Activated naive CD8-positive, alpha-beta T cell treated with anti-CD3 and anti-CD28 coated beads, Interleukin-2, amount 50 U/mL, for 24 hours (primary cell): ENCODE measurements around the gene FGF3.

Source experiments
- ATAC-seq: fragments of 150-1000 bp; cut with Tn5 transposase; one replicate; pipeline ENCODE4 v1.10.0; 2021
- DNase-seq: peaks from one replicate; pipeline ENCODE4 v3.0.0; 2021
- H3K27ac Mint-ChIP-seq: one replicate; pipeline ENCODE4 v1.8.0; 2021; ENCODE audit warnings: mild to moderate bottlenecking, mixed read lengths
- H3K27me3 Mint-ChIP-seq: one replicate; pipeline ENCODE4 v1.8.0; 2021; ENCODE audit warnings: mixed read lengths
- H3K36me3 Mint-ChIP-seq: one replicate; pipeline ENCODE4 v1.8.0; 2021; ENCODE audit warnings: low read depth, mixed read lengths
- H3K4me1 Mint-ChIP-seq: one replicate; pipeline ENCODE4 v1.8.0; 2021; ENCODE audit warnings: mixed read lengths
- H3K4me3 Mint-ChIP-seq: one replicate; pipeline ENCODE4 v1.8.0; 2021; ENCODE audit warnings: mild to moderate bottlenecking, moderate library complexity, mixed read lengths
- H3K9me3 Mint-ChIP-seq: one replicate; pipeline ENCODE4 v1.8.0; 2021; ENCODE audit warnings: mixed read lengths

FGF3 gene

DNA sequence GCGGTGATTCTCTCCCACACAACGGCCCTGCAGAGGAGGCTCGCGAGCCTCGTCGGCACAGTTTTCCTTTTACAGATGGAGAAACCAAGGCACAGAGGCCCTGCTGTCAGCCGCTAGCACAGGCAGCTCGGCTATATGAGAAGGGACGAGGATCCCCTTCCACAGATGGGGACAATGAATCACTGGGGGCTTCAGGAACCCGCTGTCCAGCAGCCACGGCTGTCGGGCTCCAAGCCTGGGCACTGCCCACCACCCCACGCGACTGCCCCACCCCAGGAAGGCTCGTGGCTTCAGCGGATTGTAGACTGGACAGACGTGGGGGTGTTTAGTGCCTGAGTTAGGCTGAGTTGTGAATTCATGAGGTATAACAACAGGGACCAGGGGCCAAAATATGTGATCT is 17.2 kb upstream of the FGF3 start:
- DNase-seq = no peak
- ATAC-seq = no peak
- peaks cover 7% of the 10 kb centered on the region for H3K4me1 Mint-ChIP-seq
- H3K27me3 Mint-ChIP-seq = peaks cover 39% of the 10 kb centered on the region
- H3K4me3 Mint-ChIP-seq = no peak overlapping the region
- no peaks in the 10 kb centered on the region for H3K9me3 Mint-ChIP-seq
- no peaks in the 10 kb centered on the region for H3K36me3 Mint-ChIP-seq
- H3K27ac Mint-ChIP-seq = no peak overlapping the region

DNA sequence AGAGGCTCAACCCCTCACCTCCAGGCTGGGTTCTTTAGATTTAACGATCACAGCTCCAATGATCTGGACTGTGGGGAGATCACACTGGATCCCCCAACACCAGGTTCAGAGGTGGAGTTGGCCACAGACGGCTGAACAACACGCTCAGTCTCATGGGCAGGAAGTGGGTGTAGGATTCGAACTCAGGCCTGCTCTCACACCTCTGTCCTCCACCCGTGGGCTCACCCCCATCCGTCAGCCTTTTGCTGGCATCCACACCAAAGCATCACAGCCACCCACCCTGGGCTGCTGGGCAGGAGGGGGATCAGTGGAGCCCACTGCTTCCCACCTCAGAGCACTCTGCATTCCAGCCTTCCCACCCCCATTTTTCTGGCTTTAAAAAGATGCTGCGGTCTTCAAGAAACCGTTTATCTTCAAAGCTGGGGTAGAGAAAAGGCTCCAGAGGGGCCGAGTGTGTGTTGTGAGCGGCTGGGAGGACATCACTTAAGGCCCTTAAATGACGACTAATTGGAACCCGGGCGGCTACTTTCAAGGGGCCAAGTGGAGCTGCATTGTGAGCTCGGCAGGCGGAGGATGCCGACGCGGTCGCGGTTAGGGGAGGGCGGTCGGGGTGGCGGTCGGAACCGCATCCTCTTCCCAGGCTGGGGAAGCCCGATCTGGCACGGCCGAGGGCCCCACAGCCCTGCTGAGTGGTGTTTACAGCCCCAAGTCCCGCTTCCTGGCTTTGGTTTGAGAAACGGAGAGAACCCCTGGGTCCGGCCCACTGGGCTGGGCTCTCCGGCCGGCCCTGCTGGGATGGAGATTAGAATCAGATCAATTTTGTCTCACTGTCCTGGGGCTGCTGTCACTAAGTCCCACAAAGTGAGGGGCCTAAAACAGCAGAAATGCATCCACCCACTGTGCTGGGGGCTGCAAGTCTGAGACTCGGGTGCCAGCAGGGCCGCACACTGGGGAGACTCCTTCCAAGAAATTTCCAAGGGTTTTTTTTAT is 15.9 kb upstream of the FGF3 start:
- peak; percentile 27 for DNase-seq
- peaks cover 36% of the 10 kb centered on the region for H3K27me3 Mint-ChIP-seq
- no peaks in the 10 kb centered on the region for H3K36me3 Mint-ChIP-seq
- peaks cover 7% of the 10 kb centered on the region for H3K4me1 Mint-ChIP-seq
- no peak overlapping the region for H3K4me3 Mint-ChIP-seq
- H3K9me3 Mint-ChIP-seq = no peaks in the 10 kb centered on the region
- no peak overlapping the region for H3K27ac Mint-ChIP-seq
- no peak for ATAC-seq

DNA sequence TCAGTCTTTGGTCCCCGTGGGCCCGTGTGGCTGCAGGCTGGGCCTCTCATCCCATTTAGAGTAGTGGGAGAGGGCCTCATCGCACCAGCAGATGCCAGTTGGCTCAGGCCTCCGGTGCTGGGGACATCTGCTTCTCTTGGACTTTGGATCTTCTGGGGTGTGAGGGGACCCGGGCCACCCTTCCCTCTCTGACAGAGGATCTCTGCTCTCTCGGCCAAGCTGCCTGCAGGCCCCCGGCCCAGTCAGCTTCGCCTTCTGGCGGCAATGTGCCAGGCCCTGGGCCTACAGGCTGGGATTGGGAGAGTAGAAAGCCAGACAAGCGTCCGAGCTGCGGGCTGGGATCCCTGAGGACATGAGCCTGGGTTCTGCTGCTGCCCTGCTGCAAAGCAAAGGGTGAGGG is 15.0 kb upstream of the FGF3 start:
- H3K4me3 Mint-ChIP-seq = no peak overlapping the region
- peaks cover 36% of the 10 kb centered on the region for H3K27me3 Mint-ChIP-seq
- H3K27ac Mint-ChIP-seq = no peak overlapping the region
- no peaks in the 10 kb centered on the region for H3K36me3 Mint-ChIP-seq
- ATAC-seq = no peak
- no peak for DNase-seq
- no peaks in the 10 kb centered on the region for H3K9me3 Mint-ChIP-seq
- H3K4me1 Mint-ChIP-seq = peaks cover 7% of the 10 kb centered on the region

DNA sequence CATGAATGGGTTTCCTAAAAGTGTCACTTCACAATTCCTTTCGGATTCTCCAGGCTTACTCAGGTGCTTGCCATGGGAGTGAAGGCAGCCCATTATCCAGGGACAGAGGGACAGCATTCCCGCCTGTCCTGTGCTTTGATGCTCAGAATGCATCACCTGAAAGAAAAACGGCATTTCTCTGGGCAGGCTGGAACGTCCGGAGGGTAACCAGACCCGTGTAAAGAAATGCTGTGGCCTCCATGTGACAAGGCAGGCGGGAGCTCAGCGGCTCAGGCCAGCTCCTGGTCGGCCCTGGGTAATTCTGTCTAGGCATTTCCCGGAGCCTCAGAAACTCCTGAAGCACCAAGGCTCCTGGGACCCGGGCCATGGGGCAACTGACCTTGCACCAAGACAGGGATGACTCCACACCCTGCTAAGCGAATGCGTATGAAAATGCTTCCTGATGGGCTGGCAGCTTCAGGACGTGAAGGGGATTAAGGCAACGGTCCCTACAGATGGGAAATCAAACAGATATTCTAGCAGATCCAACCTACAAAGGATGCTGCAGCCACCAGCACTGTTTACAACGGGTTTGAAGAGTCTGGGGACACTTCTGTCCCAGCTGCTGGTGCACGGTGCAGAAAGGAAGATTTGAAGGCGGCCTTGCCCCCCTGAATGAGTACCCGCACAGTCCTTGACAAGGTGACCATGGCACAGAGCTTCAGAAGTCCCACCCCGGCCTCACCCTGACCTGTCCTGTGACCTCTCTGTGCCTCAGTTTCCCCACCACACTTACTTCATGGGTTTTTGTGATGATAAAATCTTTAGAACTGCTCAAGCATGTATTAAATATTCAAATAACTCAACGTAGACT is 13.6 kb upstream of the FGF3 start:
- Mint-ChIP-seq H3K4me1 (peaks cover 7% of the 10 kb centered on the region), H3K27ac (no peak overlapping the region), H3K27me3 (peaks cover 31% of the 10 kb centered on the region), H3K4me3 (no peak overlapping the region), H3K36me3 (no peaks in the 10 kb centered on the region), H3K9me3 (no peaks in the 10 kb centered on the region)
- no peak for ATAC-seq
- no peak for DNase-seq

DNA sequence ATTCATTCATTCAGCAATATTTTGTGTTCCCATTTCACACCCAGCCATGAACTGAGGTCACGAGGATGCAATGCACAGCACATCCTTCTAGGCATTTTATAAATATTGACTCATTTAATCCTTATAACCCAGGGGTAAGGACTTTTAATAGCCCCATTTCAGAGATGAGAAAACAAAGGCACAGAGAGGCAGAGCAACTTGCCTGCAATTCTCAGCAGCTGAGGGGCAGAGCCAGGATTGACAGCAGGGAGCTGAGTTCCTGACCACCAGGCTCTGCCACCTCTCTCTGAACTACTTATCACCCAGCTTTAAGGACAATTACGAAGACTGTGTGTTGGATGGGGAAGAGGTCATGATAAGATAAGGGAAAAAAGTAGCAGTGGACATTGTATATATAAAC is 12.8 kb upstream of the FGF3 start:
- peaks cover 7% of the 10 kb centered on the region for H3K4me1 Mint-ChIP-seq
- H3K4me3 Mint-ChIP-seq = no peak overlapping the region
- no peak overlapping the region for H3K27ac Mint-ChIP-seq
- peaks cover 29% of the 10 kb centered on the region for H3K27me3 Mint-ChIP-seq
- DNase-seq (no peak), ATAC-seq (no peak)
- no peaks in the 10 kb centered on the region for H3K36me3 Mint-ChIP-seq
- H3K9me3 Mint-ChIP-seq = no peaks in the 10 kb centered on the region

DNA sequence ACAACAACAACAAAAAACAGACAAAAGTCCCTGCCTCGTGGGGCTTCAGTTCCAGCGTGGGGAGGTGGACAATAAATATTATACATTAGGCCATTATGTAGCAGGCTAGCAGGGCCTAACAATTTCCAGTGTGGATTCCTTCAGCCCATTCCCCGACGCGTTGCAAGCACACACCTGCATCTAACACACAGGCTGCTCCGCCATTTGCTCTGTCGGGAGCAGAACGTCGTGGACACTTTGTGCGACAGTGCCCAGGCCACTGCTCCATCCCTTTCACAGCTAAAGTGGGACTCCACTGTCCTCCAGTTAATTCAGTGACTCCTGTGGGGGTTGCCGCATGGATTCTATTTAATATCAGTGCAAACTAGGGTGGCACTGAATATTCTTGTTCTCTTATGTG is 10.9 kb upstream of the FGF3 start:
- Mint-ChIP-seq H3K4me1 (no peaks in the 10 kb centered on the region), H3K27me3 (peaks cover 28% of the 10 kb centered on the region), H3K9me3 (no peaks in the 10 kb centered on the region), H3K36me3 (no peaks in the 10 kb centered on the region), H3K4me3 (no peak overlapping the region), H3K27ac (no peak overlapping the region)
- DNase-seq (no peak), ATAC-seq (no peak)

DNA sequence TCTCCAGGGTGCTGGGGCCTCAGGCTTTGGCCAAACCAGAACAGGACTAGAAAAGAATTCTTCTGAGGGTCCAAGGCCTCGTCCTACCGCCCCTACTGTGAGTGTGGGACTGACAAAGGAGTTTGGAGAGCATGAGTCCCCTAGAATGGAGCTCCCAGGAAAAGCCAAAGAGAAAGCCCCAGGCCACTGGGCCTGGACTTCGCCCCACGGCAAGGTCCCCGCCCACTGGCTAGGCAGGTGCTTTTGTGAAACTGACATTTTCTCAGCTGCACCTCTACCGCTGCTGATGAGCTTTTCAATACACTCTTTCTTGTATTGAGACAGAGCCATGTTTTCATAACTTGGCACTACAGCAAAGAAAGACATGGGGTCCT is 9.7 kb upstream of the FGF3 start:
- DNase-seq = no peak
- Mint-ChIP-seq H3K27ac (no peak overlapping the region), H3K4me3 (no peak overlapping the region), H3K36me3 (no peaks in the 10 kb centered on the region), H3K27me3 (peaks cover 25% of the 10 kb centered on the region), H3K4me1 (no peaks in the 10 kb centered on the region), H3K9me3 (no peaks in the 10 kb centered on the region)
- ATAC-seq = no peak

DNA sequence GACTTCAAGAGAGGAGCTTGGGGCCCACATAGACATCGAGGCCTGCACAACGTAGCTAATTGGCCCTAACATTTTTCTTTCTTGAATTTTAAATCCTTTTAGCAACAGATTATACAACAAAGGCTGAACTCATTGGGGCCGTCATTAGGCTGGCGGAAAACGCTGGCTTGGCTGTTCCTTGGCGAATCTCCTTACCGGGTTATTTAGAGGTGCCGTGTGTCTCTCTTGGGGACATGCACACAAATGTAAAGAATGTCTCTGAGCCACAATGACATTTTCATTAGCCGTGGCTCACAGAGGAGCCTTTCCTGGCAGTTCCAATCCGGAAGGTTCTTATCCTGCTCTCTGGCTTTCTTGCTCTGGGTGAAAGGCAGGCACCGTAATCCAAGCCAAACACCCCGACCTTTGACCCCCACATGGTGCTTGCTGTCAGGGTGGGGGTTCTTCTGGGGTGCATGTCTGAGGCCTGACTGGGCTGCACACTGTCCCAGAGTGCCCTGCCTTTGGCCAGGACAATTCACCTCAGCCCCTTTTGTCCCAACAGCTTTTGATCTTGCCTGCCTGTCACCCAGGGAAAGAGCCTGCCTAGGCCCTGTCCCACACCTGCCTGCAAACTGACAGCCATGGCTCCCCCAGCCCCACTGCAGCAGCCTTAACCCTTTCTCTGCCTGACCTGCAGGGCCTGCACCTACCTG is 9.2 kb upstream of the FGF3 start:
- no peak for ATAC-seq

DNA sequence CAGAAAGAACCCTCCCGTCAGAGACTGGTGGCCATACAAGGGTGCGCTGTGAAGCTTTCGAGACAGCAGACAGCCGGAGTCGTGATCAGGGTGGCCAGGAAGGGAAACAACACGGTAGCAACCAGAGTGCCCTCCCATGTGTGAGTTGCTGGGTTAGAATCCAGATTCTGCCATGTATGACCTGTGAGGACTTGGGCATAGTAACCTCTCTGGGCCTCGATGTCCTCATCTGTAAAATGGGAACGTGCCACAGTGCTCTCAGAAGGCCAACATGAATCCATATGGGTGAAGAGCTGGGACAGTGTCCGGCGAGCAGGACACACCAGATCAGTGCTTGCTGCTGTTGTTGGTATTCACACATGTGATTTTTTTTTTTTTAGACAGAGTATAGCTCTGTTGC is 7.6 kb upstream of the FGF3 start:
- H3K36me3 Mint-ChIP-seq = no peaks in the 10 kb centered on the region
- ATAC-seq = no peak
- no peaks in the 10 kb centered on the region for H3K4me1 Mint-ChIP-seq
- H3K9me3 Mint-ChIP-seq = no peaks in the 10 kb centered on the region
- H3K27ac Mint-ChIP-seq = no peak overlapping the region
- DNase-seq = no peak
- H3K27me3 Mint-ChIP-seq = peaks cover 16% of the 10 kb centered on the region
- no peak overlapping the region for H3K4me3 Mint-ChIP-seq

More for the DNA sequence above, 9.2 kb upstream of the FGF3 start:
- H3K9me3 Mint-ChIP-seq = no peaks in the 10 kb centered on the region
- no peak for DNase-seq
- no peaks in the 10 kb centered on the region for H3K36me3 Mint-ChIP-seq
- H3K27ac Mint-ChIP-seq = no peak overlapping the region
- H3K4me3 Mint-ChIP-seq = no peak overlapping the region
- peaks cover 21% of the 10 kb centered on the region for H3K27me3 Mint-ChIP-seq
- no peaks in the 10 kb centered on the region for H3K4me1 Mint-ChIP-seq

DNA sequence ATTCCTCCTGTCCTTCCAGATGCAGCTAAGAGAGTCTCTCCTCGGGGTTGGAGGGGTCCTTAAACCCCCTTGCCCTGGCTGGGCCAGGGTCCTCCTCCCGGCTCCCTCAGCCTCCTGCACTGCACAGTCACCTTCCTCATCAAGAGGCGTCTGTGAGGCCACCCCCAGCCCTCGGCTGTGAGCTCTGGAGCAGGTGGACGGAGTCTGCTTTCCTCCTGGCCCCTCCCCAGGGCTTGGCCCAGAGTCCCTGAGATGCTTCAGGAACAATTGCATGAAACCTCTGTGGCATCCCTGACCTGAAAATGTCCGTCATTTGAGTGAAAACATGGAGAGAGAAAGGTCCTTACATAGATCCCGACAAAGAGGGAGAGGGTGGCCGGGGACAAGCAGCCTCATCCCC is 6.7 kb upstream of the FGF3 start:
- no peak for ATAC-seq
- Mint-ChIP-seq H3K27me3 (peaks cover 20% of the 10 kb centered on the region), H3K4me3 (no peak overlapping the region), H3K4me1 (no peaks in the 10 kb centered on the region), H3K9me3 (no peaks in the 10 kb centered on the region), H3K36me3 (no peaks in the 10 kb centered on the region), H3K27ac (no peak overlapping the region)
- DNase-seq = no peak

DNA sequence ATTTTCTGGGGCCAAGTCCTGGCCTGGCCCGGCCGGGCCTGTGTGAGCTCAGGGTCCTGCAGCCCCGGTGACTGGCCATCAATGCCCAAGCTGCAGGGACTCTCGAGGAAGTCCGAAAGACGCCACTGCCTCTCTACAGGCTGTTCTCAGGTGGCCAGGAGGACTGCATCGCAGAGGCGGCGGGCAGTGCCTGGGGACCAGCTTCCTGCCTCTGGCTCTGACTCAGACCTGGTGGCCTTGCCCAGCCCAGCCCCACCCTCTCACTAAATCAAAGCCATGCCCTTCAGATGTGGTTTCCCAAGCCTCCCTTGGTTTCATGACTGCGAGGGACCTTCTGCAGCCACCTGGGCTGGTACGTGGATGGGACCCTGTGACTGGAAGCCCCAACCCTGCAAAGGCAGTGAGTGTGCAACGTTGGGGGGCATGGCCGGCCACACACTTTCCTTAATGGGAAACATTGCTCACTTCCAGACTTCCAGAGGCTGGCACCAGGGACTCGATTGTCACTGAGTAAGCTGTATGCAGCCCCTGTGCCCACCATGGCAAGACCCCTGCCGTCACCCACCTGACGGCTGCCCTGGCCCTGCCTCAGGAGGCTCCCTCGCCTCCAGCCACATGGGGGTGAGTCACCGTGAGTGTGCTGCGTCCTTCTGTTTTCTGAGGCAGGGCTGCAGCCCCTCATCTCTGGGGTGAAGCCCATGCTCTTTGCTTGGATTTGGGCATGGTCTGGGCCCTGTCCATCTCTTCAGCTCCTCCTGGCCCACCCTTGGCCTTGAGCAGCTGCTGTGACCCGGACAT is 6.0 kb upstream of the FGF3 start:
- no peak overlapping the region for H3K4me3 Mint-ChIP-seq

DNA sequence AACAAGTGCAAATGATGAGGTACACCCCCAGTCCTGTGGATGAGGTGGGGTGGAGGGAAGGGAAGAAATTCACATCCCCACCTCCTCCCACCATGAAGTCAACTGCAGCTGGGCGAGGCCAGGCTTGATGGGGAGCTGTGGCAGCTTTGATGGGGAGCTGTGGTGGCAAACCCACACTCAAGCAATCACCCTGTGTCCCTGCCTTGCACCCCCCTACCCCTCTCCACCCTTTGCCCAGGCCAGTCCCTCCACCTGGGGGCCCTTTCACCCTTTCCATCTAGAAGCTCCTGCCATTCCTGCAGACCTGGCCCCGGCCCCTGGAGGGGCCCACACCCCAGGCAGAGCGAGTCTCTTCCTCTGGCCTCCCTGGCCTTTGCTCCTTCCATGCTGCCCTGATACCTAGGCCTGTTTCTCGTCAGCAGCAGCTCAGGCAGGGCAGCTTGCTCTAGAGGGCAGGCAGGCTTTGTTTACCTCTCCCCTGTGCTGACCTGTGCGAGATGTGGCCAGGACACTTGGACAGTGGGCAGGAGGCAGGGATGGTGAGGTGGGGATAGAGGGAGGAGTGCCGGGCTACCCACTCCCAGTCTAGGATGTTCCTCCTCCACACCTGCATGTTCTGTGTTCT is 4.5 kb upstream of the FGF3 start:
- Mint-ChIP-seq H3K9me3 (no peaks in the 10 kb centered on the region), H3K36me3 (no peaks in the 10 kb centered on the region), H3K4me3 (no peak overlapping the region), H3K4me1 (no peaks in the 10 kb centered on the region), H3K27ac (no peak overlapping the region), H3K27me3 (peaks cover 31% of the 10 kb centered on the region)
- DNase-seq (no peak), ATAC-seq (no peak)

More for the DNA sequence above, 6.0 kb upstream of the FGF3 start:
- DNase-seq (no peak), ATAC-seq (no peak)
- H3K27ac Mint-ChIP-seq = no peak overlapping the region
- H3K4me1 Mint-ChIP-seq = no peaks in the 10 kb centered on the region
- H3K36me3 Mint-ChIP-seq = no peaks in the 10 kb centered on the region
- H3K9me3 Mint-ChIP-seq = no peaks in the 10 kb centered on the region
- H3K27me3 Mint-ChIP-seq = peaks cover 24% of the 10 kb centered on the region

DNA sequence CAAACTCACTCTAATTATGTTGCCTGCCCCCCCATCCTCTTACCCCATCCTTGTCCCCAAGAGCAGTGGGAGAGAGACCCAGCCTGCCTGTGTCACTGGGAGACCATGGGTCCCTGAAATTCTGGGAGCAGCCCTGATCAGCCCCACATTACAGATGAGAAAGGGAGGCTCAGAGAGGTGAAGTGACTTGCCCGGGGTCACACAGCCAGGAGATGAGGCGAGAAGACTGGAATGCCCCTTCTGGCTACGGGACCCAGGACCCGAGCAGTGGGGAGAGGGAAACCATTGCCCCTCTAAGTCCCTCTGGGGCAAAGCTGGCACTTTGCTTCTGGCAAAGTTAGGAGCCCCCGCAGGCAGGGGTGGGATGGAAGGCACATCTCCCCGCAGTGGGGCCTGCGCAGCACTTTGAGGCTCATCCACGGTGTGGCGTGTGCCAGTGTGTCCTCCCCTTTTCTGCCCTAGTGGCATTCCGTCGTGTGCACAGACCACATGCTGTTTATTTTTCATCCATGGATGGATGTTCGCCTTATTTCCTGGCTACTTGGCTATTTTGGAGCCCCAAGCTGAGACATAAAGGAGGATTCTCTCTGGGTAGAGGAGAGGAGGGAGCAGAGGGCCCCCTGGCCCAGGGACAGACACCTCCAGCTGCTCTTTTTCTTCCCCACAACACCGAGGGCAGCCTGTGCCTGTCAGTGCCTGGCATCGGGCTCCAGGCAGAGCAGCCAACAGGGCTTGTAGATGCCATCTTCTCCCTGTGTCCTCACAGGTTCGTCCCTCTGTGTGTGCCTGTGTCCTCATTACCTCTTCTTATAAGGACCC is 3.7 kb upstream of the FGF3 start:
- Mint-ChIP-seq H3K4me3 (no peak overlapping the region), H3K4me1 (no peaks in the 10 kb centered on the region), H3K27me3 (peaks cover 31% of the 10 kb centered on the region), H3K27ac (no peak overlapping the region), H3K36me3 (no peaks in the 10 kb centered on the region), H3K9me3 (no peaks in the 10 kb centered on the region)
- ATAC-seq (no peak), DNase-seq (no peak)
